HL-60 (cell line): ENCODE results near the gene NMNAT3.

Experiments
- DNase-seq, 2 experiments: peaks; one replicate each; pipeline ENCODE4 v3.0.0-alpha.2; 2010 to 2020; ENCODE audit warnings: low read depth in 1 of 2, low spot score in 1 of 2
- H3K27ac ChIP-seq: fragments of 250-450 bp; sonication (Bioruptor Pico); replicated peaks from 2 replicates; pipeline ENCODE4 v1.5.1; 2020; ENCODE audit warnings: mild to moderate bottlenecking, moderate library complexity
- H3K27me3 ChIP-seq: fragments of 250-450 bp; sonication (Bioruptor Pico); 2 replicates; pipeline ENCODE4 v1.5.1; 2021; ENCODE audit warnings: mild to moderate bottlenecking, moderate library complexity; ENCODE audit not compliant: insufficient read depth, poor library complexity, severe bottlenecking
- H3K4me3 ChIP-seq: replicated peaks from 2 replicates; pipeline ENCODE4 v1.5.1; 2011; ENCODE audit warnings: mild to moderate bottlenecking, control low read depth, low read length; ENCODE audit not compliant: insufficient read depth
- CTCF ChIP-seq: IDR thresholded peaks from one replicate; pipeline ENCODE4 v1.5.1; 2011; ENCODE audit warnings: low read length, control low read depth, inconsistent platforms; ENCODE audit not compliant: insufficient read depth
- GABPA ChIP-seq: IDR thresholded peaks from 2 replicates; pipeline ENCODE4 v1.6.1; 2012; ENCODE audit warnings: low read depth
- POLR2AphosphoS5 ChIP-seq: IDR thresholded peaks from 2 replicates; pipeline ENCODE4 v1.6.1; 2012; ENCODE audit warnings: low read depth
- REST ChIP-seq: IDR thresholded peaks from 2 replicates; pipeline ENCODE4 v1.6.1; 2012; ENCODE audit warnings: low read depth; ENCODE audit not compliant: insufficient replicate concordance
- SPI1 ChIP-seq: IDR thresholded peaks from 2 replicates; pipeline ENCODE4 v1.6.1; 2012; ENCODE audit warnings: low read depth, mild to moderate bottlenecking, borderline replicate concordance

The NMNAT3 gene

GRCh38 chr3:139652561-139652960 lies 25.2 kb downstream of the NMNAT3 start:
- Histone ChIP-seq H3K27ac (no peak overlapping the region), H3K27me3 (no peaks in the 10 kb centered on the region), H3K4me3 (no peak overlapping the region)
- TF ChIP-seq CTCF (no peak), POLR2AphosphoS5 (no peak), REST (no peak), SPI1 (no peak), GABPA (no peak)
- no peak for DNase-seq

- no peak for TF ChIP-seq POLR2AphosphoS5
- no peak for TF ChIP-seq REST
- no peak for TF ChIP-seq CTCF
- no peak for TF ChIP-seq SPI1
- TF ChIP-seq GABPA, result no peak
- DNase-seq, result no peak
- H3K27me3 ChIP-seq, result no peaks in the 10 kb centered on the region
- H3K4me3 ChIP-seq, result no peak overlapping the region
- no peak overlapping the region for H3K27ac ChIP-seq
Observed at GRCh38 chr3:139647866-139648435, 29.8 kb downstream of the NMNAT3 start.

GRCh38 chr3:139646512-139646911 lies 31.3 kb downstream of the NMNAT3 start:
- no peak for DNase-seq
- no peak for TF ChIP-seq CTCF
- no peak for TF ChIP-seq GABPA
- no peak for TF ChIP-seq SPI1
- no peak for TF ChIP-seq REST
- no peak for TF ChIP-seq POLR2AphosphoS5
- Histone ChIP-seq H3K4me3 (no peak overlapping the region), H3K27me3 (no peaks in the 10 kb centered on the region), H3K27ac (no peak overlapping the region)
